GM12878 (cell line): ENCODE measurements around the gene POLN. TPM values are rescaled to one million over a fixed set of nuclear protein-coding genes. Genes with fewer than 3 reads are reported as not detected.
A peak's percentile ranks its signal among the peaks of the same experiment; 100 is the strongest.

Source experiments
- FOXM1 ChIP-seq: IDR thresholded peaks from 2 replicates; pipeline ENCODE4 v1.6.1; 2012; ENCODE audit warnings: low read depth, mild to moderate bottlenecking, inconsistent platforms, low read length, moderate library complexity
- NFYB ChIP-seq: IDR thresholded peaks from 2 replicates; pipeline ENCODE4 v1.6.1; 2011; ENCODE audit warnings: low read depth, mild to moderate bottlenecking, low read length, improper control_type of control experiment, moderate library complexity; ENCODE audit not compliant: insufficient read depth
- PML ChIP-seq: IDR thresholded peaks from 2 replicates; pipeline ENCODE4 v1.6.1; 2012; ENCODE audit warnings: low read length, inconsistent platforms
- TAF1 ChIP-seq: IDR thresholded peaks from 2 replicates; pipeline ENCODE4 v1.6.1; 2011; ENCODE audit warnings: mild to moderate bottlenecking, low read depth, low read length, borderline replicate concordance
- ZNF217 ChIP-seq: fragments of 450-650 bp; IDR thresholded peaks from 2 replicates; pipeline ENCODE4 v1.6.1; 2017; ENCODE audit warnings: antibody characterized with exemption, mild to moderate bottlenecking
- polyA plus RNA-seq, 11 experiments: library from polyadenylated mRNA; depleted of rRNA in 4 of 11; unstranded in 6 of 11; stranded (reverse) in 5 of 11; fragments of >200 nt; fragmentation: Nextera tagmentation in 4 of 11; fragmentation: Illumina TruSeq in 1 of 11; extraction: Ambion mirVana in 4 of 11; extraction: Trizol in 1 of 11; gene quantifications; 1 replicate in 1 of 11; 2 replicates in 10 of 11; pipeline versions ENCODE4 v1.2.1 to v1.2.3, GENCODE V29; 2011 to 2016; ENCODE audit warnings: inconsistent platforms in 2 of 11, missing spikeins in 2 of 11, low read depth in 1 of 11
- total RNA-seq, 4 experiments: library from RNA; depleted of rRNA in 3 of 4; stranded (reverse); fragments of >200 nt in 3 of 4; fragmentation: Illumina TruSeq in 1 of 4; extraction: Trizol in 1 of 4; gene quantifications; 2 replicates each; pipeline versions ENCODE4 v1.2.1 to v1.2.3, GENCODE V29; 2013 to 2021
- TF ChIP-seq, protein P1 (sequence below): fragments of 450-650 bp; IDR thresholded peaks from 2 replicates; pipeline ENCODE4 v1.6.1; 2017; ENCODE audit warnings: mild to moderate bottlenecking, low read depth, inconsistent platforms; ENCODE audit not compliant: poor library complexity, severe bottlenecking
- TF ChIP-seq, protein P2 (sequence below), 3 experiments: IDR thresholded peaks in 2 of 3; conservative IDR thresholded peaks in 1 of 3; 2 replicates each; pipeline ENCODE4 v1.5.1; 2011; ENCODE audit warnings: low read depth in 3 of 3, low read length in 3 of 3, mild to moderate bottlenecking in 3 of 3, control low read depth in 2 of 3, moderate library complexity in 2 of 3, inconsistent platforms in 1 of 3, mixed read lengths in 1 of 3; ENCODE audit not compliant: control insufficient read depth in 2 of 3, insufficient read depth in 1 of 3; ENCODE audit errors: extremely low read depth in 1 of 3

Gene POLN
- total and polyA plus RNA-seq, 10 of the 15 experiments (the other 5 are each of a cell fraction or from before 2014, with no cell fraction given) = 0.09 to 2.0 (median 0.95) TPM; not detected in 1

DNA sequence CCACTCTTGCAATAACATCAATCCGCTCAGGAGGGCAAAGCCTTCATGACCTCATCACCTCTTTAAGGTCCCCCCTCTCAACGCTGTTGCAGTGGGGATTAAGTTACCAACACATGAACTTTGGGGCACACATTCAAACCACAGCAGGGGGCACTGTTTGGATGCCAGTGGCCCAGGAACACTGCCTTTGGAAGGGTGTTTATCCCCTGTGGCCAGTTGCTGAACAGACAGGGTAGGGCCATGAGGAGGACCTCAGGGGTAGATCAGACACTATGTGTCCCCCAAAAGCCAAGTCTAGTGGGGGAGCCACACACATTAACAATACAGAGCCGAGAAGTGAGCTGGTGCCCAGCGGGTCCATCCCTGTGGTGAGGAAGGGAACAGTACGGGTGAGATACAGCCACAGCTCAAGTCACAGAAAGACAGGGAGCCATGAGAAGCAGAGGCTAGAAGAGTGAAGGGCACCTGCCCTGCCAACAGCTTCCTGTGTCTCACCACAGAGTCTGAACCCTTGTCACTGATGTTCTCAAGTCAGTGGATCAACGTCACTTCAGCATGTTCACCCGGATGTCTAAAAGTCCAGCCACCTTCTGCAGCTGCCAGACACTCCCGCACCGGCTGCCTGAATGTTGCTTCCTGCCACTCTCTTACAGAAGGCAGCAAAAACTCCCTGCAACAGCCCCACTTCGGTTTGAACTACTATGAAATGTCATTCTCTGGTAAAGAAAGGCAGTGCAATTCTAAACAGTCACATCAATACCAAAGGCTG lies 39.8 kb upstream of the POLN start (continued):
- TF ChIP-seq, protein P1, sequence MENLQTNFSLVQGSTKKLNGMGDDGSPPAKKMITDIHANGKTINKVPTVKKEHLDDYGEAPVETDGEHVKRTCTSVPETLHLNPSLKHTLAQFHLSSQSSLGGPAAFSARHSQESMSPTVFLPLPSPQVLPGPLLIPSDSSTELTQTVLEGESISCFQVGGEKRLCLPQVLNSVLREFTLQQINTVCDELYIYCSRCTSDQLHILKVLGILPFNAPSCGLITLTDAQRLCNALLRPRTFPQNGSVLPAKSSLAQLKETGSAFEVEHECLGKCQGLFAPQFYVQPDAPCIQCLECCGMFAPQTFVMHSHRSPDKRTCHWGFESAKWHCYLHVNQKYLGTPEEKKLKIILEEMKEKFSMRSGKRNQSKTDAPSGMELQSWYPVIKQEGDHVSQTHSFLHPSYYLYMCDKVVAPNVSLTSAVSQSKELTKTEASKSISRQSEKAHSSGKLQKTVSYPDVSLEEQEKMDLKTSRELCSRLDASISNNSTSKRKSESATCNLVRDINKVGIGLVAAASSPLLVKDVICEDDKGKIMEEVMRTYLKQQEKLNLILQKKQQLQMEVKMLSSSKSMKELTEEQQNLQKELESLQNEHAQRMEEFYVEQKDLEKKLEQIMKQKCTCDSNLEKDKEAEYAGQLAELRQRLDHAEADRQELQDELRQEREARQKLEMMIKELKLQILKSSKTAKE = no peak
- TF ChIP-seq NFYB (no peak), PML (no peak), ZNF217 (no peak), TAF1 (no peak), FOXM1 (no peak)
- TF ChIP-seq, protein P2, sequence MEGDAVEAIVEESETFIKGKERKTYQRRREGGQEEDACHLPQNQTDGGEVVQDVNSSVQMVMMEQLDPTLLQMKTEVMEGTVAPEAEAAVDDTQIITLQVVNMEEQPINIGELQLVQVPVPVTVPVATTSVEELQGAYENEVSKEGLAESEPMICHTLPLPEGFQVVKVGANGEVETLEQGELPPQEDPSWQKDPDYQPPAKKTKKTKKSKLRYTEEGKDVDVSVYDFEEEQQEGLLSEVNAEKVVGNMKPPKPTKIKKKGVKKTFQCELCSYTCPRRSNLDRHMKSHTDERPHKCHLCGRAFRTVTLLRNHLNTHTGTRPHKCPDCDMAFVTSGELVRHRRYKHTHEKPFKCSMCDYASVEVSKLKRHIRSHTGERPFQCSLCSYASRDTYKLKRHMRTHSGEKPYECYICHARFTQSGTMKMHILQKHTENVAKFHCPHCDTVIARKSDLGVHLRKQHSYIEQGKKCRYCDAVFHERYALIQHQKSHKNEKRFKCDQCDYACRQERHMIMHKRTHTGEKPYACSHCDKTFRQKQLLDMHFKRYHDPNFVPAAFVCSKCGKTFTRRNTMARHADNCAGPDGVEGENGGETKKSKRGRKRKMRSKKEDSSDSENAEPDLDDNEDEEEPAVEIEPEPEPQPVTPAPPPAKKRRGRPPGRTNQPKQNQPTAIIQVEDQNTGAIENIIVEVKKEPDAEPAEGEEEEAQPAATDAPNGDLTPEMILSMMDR (IDR thresholded peaks at IDR 0.05 in 2 of 3, conservative IDR thresholded peaks at IDR 0.05 in 1 of 3; ENCODE audit: control insufficient read depth in 2 of 3, extremely low read depth in 1 of 3, insufficient read depth in 1 of 3, low read depth in 3 of 3, low read length in 3 of 3) = peak; percentile 15 to 27 (median 24); a peak in 4 of 6 replicates
